GM21723 (cell line): ENCODE data around the gene PHACTR4.
"Not testable (repeated sequence)": the region's sequence is repeated elsewhere in the genome, so short reads cannot be mapped to it uniquely, and the experiment has no call there.

Experiments
- ATAC-seq: cut with Tn5 transposase; IDR thresholded peaks from one replicate; pipeline ENCODE4 v1.9.1; 2021; ENCODE audit warnings: mild to moderate bottlenecking, moderate library complexity; ENCODE audit not compliant: unreplicated experiment

PHACTR4 gene

DNA sequence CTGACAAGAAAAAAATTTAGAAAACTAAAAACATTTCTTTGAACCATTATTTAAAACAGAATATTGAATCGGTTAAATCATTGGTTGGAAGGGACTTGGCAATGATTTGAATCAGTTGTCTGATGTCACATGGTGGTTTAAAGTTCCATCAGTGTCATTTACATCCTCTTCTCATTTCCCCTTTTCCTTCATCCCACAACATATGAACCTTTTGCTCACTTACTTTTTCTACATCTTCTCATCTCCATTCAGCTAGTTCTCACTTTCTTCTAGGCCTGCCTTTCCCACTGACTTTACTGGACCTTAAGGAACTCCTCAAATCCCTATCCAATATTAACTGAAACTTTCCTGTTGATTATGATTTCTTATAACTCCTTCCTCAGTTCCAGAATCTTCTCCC lies 58.5 kb downstream of the PHACTR4 start:
- ATAC-seq = no peak

DNA sequence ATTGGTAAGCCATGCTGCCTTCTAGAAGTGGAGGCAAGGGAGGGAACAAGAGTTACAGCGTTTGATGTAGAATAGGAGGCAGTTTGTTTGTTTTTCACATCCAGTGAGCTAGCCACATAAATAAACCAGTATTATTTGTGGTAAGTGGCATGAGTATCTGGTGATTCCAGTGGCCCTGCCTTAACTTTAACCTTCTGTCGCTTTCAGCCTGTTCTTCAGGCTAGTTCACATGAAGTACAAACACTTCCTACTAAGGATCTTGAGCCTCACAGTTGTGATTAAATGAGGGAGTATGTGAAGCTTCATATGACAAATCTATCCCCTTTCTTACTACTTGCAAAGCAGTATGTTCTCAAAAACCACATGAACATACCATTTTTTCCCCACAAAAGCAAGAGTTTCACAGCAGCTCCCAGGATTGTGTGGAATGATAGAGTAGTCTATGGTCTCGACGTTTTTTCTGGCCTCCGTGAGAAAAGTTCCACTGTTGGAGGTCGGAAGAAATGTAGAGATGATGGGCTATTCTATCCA lies 59.5 kb downstream of the PHACTR4 start:
- no peak for ATAC-seq

DNA sequence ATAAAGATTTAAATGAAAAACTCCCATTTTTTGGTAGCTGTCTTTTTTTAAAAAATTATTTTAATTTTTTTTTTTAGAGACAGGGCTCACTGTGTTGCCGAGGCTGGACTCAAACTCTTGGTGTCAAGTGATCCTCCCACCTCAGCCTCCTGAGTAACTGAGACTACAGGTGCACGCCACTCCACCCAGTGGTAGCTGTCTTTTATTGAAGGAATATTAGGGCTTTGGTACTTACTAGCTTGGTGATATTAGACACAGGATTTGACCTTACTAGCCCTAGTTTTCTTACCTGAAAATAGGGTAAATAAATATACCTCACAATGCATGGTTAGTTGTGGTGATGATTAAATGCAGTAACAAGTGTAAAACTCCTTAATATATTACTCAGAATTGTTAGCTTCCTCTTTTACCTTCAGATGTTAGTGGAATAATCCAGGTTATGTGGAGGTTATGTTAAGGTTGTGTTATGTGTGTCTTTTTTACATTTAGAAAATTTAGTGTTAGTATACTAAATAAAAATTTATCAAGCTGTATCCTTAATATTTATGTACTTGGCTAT lies 66.8 kb downstream of the PHACTR4 start:
- ATAC-seq = no peak

DNA sequence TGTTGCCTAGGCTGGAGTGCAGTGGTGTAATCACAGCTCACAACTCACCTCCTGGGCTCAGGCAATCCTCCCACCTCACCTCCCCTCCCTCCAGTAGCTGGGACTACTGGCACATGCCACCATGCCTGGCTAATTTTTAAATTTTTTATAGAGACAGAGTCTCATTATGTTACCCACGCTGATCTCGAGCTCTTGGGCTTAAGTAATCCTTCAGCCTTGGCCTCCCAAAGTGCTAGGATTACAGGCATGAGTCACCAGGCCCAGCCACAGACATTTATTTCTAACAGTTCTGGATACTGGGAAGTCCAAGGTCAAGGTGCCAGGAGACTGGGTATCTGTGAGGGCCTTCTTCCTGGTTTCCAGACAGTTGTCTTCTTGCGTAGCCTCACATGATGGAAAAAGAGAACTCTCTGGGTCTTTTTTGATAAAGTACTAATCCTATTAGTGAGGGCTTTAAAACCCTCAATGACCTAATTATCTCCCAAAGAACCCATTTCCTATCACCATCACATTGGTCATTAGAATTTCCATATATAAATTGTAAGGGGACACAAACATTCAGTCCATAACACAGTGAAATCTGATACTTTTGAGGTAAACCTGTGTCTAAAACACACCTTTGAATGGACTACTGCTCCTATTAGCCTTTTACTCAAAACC lies 67.9 kb downstream of the PHACTR4 start:
- ATAC-seq = no peak

DNA sequence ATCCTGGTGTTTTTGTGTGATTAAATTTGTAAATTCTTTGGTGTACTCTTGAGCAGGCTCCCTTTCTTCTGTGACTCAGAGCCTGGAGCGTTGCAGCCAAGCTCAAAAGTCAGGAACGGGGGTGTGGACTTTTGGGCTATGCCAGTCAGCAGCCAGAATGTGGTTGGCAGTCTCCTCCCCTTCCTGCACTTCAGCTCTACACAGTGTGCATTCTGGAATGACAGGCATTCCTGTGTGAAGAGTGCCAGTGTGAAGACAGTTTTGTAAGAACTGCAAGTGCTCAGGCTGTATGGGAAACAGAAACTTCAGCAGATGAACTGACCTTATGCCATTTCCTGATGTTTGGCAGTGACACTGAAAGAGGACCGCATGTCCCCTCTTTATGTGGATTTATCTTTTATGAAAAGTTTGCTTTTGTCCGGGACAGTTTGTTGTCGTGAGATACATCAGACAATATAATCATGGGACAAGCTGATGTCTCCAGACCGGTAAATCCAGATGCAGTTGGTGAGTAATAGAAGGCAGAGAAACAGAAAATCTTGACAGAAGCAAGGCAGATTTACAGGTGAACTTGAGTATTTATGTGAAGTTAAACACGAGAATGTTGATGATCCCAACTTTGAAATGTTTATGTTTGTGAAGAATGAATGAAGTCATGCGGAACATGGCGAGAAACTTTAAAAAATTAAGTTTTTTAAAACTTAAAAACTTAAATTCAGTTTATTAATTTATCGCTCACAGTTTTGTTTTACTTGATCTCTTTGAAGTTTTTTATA lies 68.6 kb downstream of the PHACTR4 start:
- ATAC-seq = no peak

DNA sequence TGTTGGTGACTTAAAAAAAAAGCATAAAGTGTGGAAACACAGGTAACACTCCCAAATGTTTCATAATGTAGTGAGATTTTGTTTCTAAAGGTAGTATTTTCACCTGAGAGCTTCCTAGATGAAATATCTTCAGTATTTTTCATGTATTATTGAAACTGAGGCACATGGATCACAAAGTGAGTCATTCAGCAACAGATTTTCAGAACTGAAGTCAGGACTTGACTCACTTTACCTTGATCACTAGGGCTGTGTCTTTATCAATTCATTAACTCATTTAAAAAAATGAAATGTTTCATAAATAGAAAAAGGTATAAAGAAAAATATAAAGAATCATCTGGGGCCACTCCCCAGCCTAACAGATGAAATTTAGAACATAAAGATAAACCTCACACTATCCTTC lies 69.8 kb downstream of the PHACTR4 start:
- ATAC-seq = no peak

DNA sequence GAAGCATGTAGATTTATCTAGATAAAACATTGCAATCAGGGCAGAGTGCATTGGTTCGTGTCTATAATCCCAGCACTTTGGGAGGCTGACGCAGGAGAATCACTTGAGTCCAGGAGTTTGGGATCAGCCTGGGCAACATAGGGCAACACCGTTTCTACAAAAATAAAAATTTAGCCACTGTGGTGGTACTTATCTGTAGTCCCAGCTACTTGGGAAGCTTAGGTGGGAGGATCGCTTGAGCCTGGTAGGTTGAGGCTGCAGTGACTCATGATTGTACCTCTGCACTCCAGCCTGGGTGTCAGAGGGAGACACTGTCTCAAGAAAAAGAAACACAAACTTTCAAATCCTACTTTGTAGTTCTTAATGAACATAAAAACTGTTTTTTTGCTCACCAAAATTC lies 72.1 kb downstream of the PHACTR4 start:
- ATAC-seq = no peak

DNA sequence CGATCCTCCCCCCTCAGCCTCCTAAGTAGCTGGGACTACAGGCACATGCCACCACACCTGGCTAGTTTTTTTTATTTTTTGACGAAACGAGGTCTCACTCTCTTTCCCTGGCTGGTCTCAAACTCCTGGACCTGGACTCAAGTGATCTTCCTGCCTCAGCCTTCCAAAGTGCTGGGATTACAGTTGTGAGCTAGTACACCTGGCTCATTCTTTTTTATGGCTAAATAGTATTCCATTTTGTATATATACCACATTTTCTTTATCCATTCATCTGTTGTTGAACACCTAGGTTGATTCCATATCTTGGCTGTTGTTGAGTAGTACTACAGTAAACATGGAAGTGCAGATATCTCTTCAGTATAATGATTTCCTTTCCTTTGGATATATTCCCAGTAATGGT lies 74.0 kb downstream of the PHACTR4 start:
- no peak for ATAC-seq

DNA sequence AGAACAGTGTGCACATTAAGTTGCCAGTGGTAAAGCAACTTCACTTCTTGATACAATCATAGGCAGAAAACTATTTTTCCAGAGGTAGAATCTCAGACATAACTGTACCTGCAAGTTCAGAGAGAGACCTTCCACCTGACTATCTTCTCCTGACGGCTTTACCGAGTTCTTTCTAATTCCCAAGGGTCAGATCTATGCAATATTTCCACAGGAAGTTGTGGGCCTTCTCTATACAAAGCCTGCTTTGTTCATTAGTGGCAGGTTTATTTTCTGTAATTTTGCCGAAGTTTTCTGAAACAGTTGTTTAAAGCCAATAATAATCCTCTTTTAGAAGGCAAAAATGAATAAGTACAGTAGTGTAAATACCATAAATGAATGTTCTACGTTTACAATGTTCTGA lies 78.1 kb downstream of the PHACTR4 start:
- ATAC-seq = no peak

DNA sequence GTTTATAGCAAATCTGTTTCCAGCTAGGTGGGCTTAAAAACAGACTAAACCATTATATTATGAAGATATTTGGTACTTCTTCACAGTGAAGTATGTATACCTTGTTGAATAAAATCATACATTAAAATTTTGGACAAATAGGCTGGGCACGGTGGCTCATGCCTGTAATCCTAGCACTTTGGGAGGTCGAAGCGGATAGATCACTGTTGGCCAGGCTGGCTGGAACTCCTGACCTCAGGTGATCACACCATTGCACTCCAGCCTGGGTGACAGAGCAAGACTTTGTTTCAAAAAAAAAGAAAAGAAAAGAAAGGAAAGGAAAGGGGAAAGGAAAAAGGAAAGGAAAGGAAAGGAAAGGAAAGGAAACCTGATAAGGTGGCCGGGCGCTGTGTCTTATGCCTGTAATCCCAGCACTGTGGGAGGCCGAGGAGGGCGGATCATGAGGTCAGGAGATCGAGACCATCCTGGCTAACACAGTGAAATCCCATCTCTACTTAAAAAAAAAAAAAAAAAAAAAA lies 78.6 kb downstream of the PHACTR4 start:
- not testable (repeated sequence) for ATAC-seq

DNA sequence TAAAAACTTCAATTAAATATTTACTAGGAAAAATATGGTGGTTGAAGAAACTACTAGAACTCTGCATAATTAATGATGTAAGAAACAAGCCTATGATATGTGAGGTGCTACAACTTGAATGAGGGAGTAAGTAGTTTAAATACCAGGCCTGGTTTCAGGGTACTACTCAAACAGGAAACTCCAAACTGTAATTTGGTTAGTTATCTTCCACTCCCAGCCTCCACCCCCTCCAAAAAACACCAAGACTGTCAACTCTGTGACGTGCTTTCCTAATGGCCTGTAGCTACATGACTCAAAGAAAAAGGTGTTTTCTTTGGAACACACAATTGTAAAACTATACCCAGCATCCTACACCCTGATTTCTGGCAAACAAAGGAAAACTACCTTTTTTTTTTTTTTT lies 80.4 kb downstream of the PHACTR4 start:
- no peak for ATAC-seq

DNA sequence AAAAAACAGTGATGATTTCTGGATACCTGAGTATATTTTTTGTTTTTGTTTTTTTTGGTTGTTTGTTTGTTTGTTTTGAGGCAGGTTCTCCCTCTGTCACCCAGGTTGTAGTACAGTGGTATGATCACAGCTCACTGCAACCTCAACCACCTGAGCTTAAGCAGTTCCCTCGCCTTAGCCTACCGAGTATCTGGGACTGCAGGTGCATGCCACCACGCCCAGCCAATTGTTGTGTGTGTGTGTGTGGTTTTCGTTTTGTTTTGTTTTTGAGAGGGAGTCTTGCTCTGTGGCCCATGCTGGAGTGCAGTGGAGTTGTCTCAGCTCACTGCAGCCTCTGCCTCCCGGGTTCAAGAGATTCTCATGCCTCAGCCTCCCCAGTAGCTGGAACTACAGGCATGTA lies 81.0 kb downstream of the PHACTR4 start:
- ATAC-seq = no peak

DNA sequence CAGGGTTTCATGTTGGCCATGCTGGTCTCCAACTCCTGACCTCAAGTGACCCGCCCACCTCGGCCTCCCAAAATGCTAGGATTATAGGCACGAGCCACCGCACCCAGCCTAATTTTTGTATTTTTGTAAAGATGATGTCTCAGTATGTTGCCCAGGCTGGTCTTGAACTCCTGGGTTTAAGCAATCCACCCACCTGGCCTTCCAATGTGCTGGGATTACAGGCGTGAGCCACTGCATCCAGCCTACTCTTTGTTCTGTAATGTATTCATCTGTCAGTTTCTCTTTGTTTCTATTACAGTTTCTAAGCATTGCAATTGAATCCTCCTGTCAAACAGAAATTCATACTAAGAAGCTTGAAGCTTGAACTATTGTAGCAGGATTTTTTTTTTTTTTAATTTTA lies 81.5 kb downstream of the PHACTR4 start:
- ATAC-seq = no peak

DNA sequence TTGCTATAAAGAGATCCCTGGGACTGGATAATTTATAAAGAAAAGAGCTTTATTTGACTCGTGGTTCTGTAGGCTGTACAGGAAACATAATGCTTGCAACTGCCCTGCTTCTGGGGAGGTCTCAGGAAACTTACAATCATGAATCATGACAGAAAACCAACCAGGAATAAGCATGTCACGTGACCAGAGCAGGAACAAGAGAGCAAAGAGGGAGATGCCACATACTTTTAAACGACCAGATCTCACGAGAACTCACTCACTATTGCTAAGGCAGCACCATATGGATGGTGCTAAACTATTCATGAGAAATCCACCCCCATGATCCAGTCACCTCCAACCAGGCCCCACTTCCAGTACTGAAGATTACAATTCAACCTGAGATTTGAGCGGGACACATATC lies 86.5 kb downstream of the PHACTR4 start:
- ATAC-seq = no peak

DNA sequence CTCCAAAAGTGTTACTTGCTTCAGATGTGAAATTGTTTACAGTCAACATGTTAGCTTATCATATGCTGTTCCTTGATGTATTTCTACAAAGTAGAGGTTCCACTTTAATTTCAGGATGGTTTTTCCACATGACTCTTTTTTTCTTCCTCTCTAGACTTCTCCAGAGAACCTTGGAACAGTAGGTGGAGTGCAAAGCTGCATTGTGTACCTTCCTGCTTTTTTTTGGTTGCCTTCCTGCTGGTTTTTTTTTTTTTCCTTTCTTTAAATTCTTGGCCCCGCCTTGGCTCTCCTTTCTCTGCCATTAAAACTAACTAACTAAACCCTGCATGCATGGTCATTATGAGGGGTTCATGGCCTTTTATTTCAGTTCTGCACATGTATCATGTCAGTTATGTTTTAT lies 88.1 kb downstream of the PHACTR4 start:
- no peak for ATAC-seq

DNA sequence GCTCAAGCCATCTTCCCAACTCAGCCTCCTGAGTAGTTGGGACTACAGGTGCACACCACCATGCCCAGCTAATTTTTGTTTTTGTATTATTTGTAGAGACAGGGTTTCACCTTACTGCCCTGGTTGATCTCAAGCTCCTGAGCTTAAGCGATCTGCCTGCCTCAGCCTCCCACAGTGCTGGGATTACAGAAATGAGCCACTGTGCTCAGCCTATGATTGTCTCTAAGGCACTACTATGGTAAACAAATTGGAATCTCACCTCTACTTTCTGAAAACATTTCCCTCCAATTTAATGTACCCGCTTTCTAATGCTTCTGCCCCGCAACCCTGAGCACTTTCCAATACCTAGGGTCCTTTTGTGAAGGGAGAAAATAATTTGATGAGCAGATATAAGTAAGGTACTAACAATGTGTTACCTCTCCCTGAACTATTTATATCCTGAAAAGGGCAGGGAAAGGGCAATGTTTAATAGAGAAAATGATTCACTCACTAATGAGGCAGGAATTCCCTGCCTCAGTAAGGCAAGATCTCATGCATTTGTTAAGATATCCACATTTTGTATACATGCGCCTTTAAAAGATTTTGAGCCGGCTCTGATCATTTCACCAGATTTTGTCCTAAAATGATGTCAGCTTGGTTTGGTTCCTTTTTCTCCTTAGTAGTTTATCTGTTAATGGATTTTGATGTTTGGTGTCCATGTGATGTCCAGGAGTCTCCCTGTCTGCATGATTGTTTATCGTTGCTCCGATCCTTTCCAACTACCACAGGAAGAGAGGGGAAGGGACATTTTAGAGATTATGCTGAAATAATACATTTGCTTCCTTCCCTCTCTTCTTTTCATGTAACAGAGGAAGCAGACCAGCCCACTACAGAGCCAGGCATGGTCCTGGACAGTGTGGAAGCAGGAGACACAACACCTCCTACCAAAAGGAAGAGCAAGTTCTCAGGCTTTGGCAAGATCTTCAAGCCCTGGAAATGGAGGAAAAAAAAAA lies 89.0 kb downstream of the PHACTR4 start:
- ATAC-seq = no peak

DNA sequence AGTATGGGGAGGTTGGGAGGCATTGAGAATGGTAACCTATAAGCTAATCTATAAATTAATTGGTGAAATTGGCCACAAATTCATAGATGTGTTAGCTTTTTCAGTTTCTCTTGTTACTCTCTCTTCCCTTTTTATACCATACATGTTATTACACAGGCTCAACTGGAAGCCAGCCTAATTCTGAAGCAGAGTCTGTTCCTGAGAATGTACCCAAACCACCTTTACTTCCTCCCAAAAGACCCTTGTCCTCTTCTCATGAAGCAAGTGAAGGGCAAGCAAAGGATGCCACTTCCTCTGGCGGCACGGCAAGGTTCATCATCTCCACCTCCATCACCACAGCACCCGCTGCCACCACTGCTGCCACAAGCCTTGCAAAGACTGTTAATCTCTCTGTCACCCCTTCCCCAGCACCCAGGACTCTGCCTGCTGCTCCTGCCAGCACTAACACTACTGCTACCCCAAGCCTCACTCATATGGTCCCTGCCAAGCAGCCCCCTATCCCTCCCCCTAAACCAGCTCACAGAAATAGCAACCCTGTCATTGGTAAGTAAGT lies 96.8 kb downstream of the PHACTR4 start:
- no peak for ATAC-seq

DNA sequence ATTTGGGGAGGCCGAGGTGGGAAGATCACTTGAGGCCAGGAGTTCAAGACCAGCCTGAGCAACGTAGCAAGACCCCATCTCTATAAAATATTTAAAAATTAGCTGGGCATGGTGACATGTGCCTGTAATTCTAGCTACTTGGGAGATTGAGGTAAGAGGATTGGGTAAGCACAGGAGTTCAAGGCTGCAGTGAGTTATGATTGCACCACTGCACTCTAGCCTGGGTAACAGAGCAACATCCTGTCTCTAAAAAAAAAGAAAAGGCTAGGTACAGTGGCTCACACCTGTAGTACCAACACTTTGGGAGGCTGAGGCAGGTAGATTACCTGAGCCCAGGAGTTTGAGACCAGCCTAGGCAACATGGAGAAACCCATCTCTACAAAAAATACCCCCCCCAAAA lies 100.6 kb downstream of the PHACTR4 start:
- no peak for ATAC-seq

DNA sequence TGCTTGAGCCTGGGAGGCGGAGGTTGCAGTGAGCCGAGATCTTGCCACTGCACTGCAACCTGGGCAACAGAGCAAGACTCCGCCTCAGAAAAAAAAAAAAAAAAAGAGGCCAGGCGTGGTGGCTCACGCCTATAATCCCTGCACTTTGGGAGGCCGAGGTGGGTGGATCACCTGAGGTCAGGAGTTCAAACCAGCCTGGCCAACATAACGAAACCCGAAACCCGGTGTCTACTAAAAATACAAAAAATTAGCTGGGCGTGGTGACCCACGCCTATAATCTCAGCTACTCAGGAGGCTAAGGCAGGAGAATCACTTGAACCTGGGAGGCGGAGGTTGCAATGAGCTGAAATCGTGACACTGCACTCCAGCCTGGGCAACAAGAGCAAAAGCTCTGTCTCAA lies 110.0 kb downstream of the PHACTR4 start:
- ATAC-seq = not testable (repeated sequence)

DNA sequence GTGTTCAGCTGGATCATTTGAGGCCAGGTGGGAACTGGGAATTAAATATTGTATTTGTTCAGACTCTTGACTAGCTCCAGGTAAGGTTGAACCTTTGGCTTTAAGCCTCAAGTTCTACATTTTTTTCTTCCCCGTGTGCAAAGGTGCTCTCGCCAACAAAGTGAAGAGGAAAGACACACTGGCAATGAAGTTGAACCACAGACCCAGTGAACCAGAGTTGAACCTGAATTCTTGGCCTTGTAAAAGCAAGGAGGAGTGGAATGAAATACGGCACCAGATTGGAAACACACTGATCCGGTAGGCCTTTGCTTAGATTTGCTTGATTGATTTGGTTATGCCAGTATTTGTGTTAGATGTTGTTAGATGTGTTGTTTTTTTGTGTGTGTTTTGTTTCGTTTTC lies 110.8 kb downstream of the PHACTR4 start:
- ATAC-seq = no peak
